Activated gamma-delta T cell treated with anti-CD3 and anti-CD28 coated beads, Interleukin-2, amount 50 U/mL, for 16 hours (primary cell): ENCODE results near the gene WWOX.

Experiments
- DNase-seq: peaks from one replicate; pipeline ENCODE4 v3.0.0-alpha.2; 2020; ENCODE audit warnings: low read depth

Gene WWOX

GRCh38 chr16:79104567-79104966 is 1005.1 kb downstream of the WWOX start:
- no peak for DNase-seq

- DNase-seq, result no peak
Measured at GRCh38 chr16:79107301-79107700, 1007.8 kb downstream of the WWOX start.

GRCh38 chr16:79109771-79110170 is 1010.3 kb downstream of the WWOX start:
- no peak for DNase-seq

- no peak for DNase-seq
Measured at GRCh38 chr16:79110242-79110641, 1010.8 kb downstream of the WWOX start.

- no peak for DNase-seq
Measured at GRCh38 chr16:79110953-79111352, 1011.5 kb downstream of the WWOX start.

- DNase-seq, result no peak
Measured at GRCh38 chr16:79112462-79112861, 1013.0 kb downstream of the WWOX start.

GRCh38 chr16:79113826-79114225 is 1014.4 kb downstream of the WWOX start:
- no peak for DNase-seq

- no peak for DNase-seq
Measured at GRCh38 chr16:79114759-79115158, 1015.3 kb downstream of the WWOX start.

GRCh38 chr16:79121906-79122305 is 1022.5 kb downstream of the WWOX start:
- no peak for DNase-seq

- DNase-seq, result no peak
Measured at GRCh38 chr16:79122343-79122742, 1022.9 kb downstream of the WWOX start.

GRCh38 chr16:79124016-79124756 is 1024.7 kb downstream of the WWOX start:
- no peak for DNase-seq

GRCh38 chr16:79127766-79128165 is 1028.3 kb downstream of the WWOX start:
- DNase-seq, result no peak

- DNase-seq, result no peak
Measured at GRCh38 chr16:79128706-79129105, 1029.3 kb downstream of the WWOX start.

- DNase-seq, result no peak
Measured at GRCh38 chr16:79130616-79131015, 1031.2 kb downstream of the WWOX start.

GRCh38 chr16:79131321-79132075 is 1032.0 kb downstream of the WWOX start:
- no peak for DNase-seq

- no peak for DNase-seq
Measured at GRCh38 chr16:79132701-79133100, 1033.2 kb downstream of the WWOX start.

GRCh38 chr16:79134300-79134699 is 1034.8 kb downstream of the WWOX start:
- DNase-seq, result no peak

- DNase-seq, result no peak
Measured at GRCh38 chr16:79136955-79137354, 1037.5 kb downstream of the WWOX start.

GRCh38 chr16:79137426-79137939 is 1038.0 kb downstream of the WWOX start:
- no peak for DNase-seq

GRCh38 chr16:79139799-79140198 is 1040.3 kb downstream of the WWOX start:
- DNase-seq, result no peak

GRCh38 chr16:79143026-79143425 is 1043.6 kb downstream of the WWOX start:
- no peak for DNase-seq

GRCh38 chr16:79150151-79150550 is 1050.7 kb downstream of the WWOX start:
- DNase-seq, result no peak

GRCh38 chr16:79150632-79151310 is 1051.3 kb downstream of the WWOX start:
- DNase-seq, result no peak
